CMK (cell line): ENCODE measurements around the gene LCA5.
"Not testable (repeated sequence)": the region's sequence is repeated elsewhere in the genome, so short reads cannot be mapped to it uniquely, and the experiment has no call there.

Experiments used
- DNase-seq: peaks from one replicate; pipeline ENCODE4 v3.0.0-alpha.2; 2010; ENCODE audit warnings: low read depth

The LCA5 gene

DNA sequence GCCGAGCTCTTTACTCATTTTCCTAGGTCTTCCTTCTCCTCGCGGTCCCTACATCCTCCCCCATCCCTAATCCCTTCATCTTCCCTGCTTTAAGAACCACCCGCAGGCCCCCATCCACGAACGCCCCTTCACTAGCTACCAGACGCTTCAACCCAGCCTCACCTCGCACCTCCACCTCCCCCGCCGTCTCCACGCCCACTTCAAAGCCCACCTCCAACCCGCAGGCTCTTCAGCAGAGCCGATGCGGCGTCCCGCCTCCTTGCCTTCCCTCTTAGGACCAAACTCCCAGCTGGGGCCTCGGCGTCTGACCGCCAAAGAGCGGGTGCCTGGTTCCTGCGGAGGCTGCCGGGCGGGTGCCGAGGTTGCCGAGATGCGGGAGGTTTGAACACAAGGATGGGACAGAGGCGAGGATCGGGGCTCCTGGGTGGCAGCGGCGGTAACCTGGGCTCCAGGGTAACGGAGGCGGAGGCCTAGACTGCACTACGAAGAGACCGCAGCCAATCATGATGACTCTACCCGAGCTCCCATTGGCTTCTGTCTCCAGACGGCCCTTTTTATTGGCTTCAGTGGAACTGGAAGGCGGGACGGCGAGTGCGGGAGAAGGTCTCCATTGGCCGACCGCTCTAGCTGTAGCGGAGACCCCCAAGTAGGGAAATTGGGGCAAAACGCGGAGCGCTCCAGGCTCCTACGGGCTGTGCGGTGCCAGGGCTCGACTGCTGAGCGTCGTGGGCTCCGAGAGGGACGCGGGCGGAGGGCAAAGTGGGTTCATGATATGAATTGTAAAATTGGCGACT, at the start of gene LCA5:
Gene LCA5, minus strand, starts transcription at position 477 of the 794 bp plus-strand sequence. CDS start 18,536 bp downstream, outside the sequence.
- DNase-seq = peak; percentile 72

DNA sequence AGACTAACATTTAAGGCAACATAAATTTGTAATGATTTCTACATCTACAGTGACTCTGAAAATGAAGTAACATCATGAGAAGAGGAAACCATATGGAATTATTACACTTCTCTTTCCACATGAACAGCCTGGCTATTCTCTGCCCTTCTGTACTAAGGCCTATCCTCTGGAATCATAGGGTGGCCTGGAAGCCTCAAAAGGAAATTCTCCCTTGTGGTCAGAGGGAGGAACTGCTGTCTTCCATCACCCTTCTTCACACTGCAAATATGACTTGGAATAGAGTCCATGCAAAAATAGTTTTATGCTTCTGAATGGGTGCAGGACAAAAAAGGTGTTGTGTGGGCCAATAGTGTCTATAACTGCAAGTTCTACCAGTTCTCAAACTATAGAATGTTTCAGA, 49.3 kb upstream of the LCA5 start:
- DNase-seq = no peak

GRCh38 chr6:79584332-79584731, 47.1 kb upstream of the LCA5 start:
- no peak for DNase-seq

- DNase-seq = not testable (repeated sequence)
Observed at GRCh38 chr6:79577926-79578325, 40.7 kb upstream of the LCA5 start.

DNA sequence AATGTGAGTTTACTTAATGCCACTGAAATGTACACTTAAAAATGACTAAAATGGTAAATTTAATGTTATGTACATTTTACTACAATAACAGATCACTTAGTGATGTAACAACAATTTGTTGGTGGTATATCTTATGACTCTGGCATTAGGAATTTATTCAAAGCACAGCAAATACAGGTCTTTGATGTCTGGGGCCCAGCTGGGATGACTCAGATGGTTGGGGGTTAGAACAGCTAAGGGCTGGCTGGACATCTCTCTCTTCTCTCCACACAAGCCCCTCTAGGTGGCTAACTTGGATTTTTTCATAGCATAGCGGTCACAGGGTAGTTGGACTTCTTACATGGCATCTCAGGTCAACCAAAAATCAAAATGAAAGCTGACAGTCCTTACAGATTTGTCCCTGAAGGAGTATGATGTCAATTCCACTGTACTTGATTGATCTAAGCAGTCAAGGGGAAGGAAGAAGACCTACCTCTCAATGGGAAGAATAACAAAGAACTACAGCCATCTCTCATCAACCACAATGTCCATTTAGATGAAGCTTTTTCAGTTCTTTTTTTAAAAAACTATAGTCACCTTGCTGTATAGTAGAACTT, 37.5 kb upstream of the LCA5 start:
- no peak for DNase-seq

DNA sequence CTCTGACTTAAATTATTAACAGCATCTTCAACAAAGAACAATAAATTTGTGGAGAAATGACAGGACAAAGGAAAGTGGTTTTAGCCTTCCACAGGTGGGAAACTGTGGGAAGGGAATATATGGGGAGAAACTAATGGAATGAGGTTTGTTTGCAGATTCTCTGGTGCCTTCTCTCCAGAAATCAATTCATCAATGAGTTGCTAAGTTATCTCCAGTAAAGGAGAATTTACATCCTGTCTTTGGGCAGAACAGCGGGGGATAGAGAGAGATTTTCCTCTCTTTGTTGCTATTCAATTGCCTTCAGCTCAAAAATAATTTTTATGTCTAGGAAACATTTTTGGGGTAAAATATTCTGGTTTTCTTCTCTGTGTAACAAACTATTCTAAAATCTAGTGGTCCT, 36.9 kb upstream of the LCA5 start:
- no peak for DNase-seq

GRCh38 chr6:79571030-79571367, 33.8 kb upstream of the LCA5 start:
- DNase-seq = no peak

GRCh38 chr6:79570129-79571029, 33.1 kb upstream of the LCA5 start:
- DNase-seq = no peak

GRCh38 chr6:79568996-79569395, 31.8 kb upstream of the LCA5 start:
- DNase-seq = no peak

DNA sequence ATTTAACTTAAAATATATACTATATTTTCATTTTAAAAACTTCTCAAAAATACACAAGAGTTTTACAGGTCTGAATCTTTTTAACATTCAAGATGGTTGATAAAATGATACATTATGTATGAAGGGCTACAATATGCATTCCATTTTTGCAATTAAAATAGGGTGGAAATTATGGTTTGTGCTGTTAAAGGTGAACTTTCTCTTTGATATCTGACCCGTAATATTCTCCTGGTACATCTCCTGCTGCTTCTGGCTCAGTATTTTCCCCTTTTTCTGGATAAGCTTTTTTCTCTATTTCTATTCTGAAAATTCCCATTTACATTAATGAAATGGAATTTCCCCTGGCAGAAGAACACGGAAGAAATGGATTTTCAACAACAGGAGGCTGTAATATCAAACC, 27.4 kb upstream of the LCA5 start:
- DNase-seq = no peak

- DNase-seq = no peak
Observed at GRCh38 chr6:79559706-79560105, 22.5 kb upstream of the LCA5 start.

DNA sequence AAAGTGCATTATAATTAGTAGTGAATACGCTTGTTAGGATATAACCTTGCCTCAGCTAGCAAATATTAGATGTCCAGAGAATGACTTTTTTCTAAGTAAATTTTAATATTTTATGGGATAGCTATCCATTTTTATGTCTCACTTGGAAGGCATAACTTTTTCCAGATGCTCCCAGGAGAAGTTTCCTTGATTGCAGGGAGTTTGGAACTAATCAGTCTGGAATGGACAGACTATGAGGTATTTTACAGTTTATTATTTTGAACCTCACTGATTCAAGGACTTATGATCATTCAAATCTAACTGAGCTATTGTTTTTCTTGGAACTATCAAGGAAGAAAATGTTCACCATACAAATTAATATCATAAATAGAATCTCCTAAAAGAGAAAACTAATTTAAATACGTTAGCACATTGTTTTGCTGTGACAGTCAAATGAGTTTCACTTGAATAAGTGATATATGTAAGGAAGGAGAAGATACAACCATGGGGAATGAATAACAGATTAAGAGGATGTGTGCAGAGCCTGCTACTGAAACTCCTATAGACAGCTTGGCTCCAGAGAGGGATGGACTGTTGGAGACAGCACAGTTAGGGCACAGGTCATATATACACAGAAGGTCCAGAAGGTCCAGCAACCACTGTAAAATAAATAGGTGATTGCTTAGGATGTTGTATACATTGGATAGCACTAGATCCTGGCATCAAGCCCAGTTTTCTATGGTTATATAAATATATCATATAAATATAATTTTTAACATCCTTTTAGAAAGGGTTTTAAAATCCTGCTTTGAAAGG, 20.6 kb upstream of the LCA5 start:
- no peak for DNase-seq

DNA sequence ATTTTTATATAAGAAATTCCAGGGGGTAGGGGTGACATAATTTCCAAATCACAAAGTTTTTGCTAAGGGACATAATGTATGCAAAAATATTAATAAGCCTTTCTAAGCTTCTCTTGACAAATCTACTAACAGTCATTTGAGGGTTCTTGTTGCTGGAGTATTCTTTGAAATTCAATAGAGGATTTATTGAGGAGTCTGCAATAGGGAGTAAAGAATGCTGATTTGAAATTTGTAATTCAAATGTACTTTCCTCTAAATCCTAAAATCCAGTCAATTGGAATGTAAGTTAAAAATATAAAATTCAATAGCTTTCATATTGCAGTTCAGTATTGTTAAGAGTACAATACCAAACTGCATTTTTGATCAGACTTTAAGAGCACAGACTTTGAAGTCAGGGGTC, 17.1 kb upstream of the LCA5 start:
- no peak for DNase-seq

DNA sequence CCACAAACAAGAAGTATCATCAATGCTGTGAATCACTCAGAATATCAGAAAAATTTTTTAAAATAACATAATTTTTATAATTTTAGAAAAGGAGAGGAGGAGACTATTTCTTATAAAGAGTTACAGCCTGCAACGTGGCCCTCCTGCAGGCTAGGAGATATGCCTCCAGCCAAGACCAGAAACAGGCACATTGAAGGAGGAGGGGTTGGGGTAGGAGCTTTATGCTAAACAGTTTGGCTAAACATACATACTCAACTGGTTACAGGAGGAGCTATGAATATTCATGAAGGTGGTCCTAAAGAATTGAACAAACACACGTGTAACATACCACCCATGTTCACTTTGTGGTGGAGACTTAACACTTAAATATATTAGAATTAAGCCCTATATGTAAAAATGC, 14.2 kb upstream of the LCA5 start:
- DNase-seq = no peak

DNA sequence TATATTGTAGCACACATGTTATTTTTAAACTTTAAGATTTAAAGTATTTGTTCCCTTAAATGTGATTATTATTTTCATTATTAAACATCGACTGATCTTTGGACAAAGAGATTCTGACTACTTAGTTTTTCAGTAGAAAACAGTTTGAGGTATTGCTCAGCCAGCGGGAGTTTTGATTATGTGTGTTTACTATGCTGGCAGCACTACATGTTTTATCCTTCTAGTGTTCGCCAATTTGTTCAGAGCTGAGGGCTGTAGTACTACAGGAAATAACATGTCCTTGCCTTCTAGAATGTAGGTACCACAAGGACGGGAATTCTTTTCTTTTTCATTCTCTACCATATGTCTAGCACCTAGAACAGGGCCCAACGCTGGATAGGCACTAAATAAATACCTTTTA, 11.1 kb upstream of the LCA5 start:
- no peak for DNase-seq

- no peak for DNase-seq
Observed at GRCh38 chr6:79546186-79546585, 9.0 kb upstream of the LCA5 start.

DNA sequence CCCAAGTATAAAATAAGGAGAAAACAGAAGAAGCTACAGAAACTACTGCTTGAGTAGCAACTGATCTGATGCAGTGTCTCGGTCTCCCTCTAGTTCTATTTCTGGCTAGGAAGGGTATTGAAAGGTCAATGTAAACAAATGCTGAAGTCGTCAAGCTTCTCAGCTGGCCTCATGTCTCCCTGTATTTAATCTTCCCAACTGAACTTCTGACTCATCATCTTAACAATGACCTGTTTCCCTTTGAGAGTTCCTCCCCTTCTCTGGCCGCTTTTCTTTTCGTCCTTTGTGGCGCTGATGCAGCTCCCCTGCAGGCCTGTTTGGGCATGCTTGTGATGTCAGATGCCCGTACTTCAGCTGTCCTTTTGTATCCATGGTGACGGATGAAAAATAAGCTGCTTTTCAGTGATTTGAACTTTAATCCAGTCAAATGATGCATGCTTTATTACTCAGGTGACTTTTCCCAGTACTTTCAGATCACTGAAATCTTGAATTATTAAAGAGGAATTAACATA, 7.8 kb upstream of the LCA5 start:
- DNase-seq = peak; percentile 49

DNA sequence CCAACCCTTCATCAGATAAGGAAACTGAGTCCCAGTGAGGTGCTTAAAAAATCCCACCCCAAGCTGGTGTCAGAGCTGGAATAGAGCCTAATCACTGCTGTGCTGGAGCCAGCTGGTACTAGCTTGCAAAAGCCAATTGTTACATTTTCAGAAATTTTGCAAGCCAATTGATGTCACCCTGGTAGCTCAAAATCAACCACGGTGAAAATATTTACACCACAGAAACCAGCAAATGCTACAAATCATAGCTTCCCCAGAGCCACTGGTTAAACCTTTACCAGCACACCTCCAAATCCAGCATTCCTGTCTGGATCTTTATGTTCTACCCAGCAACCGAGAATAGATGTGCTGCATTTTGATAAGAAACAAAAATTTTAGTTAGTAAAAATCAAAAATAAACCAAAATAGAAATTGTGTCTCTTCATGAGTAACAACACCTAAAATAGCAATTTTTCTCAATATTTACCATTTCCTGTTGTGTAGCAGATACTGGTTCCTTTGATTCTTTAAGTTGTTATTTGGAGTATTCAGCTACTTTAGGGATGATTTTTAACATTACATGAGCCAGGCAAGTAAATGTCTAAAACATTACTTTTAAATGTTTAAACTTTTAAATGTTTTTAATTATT, 7.2 kb upstream of the LCA5 start:
- no peak for DNase-seq

GRCh38 chr6:79543886-79544285, 6.7 kb upstream of the LCA5 start:
- no peak for DNase-seq

DNA sequence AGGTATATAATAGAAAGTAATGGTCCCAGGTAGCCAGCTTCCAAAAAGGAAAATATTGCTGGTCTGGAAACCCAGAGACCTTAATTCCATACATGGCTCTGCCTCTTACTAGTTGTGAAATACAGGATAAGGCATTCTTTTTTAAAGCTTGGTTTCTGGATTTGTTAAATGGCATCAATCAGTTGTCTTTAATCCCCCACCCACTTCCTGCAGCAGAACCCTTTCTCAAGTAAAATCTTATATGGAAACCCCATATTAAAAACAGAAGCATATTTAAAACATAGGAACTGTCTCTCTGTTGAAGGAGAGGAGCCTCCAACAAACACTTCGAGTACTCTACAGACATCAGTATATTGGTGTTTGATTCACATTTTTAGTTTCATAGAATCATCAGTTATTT, 6.2 kb upstream of the LCA5 start:
- no peak for DNase-seq
